Esophagus muscularis mucosa (tissue), 4 donors: ENCODE results near the gene TP73. TPM values are rescaled to one million over a fixed set of nuclear protein-coding genes. Genes with fewer than 3 reads are reported as not detected.

Experiments
- DNase-seq: peaks from one replicate; pipeline ENCODE4 v3.0.0-alpha.2; 2017; ENCODE audit errors: extremely low spot score
- H3K27ac ChIP-seq, 4 donors: fragments of 200-600 bp; sonication (generic); replicated peaks in 1 of 4; 1 replicate in 3 of 4; 2 replicates in 1 of 4; pipeline ENCODE4 v1.5.1; 2016 to 2019; ENCODE audit warnings: mild to moderate bottlenecking in 1 of 4
- H3K27me3 ChIP-seq, 4 donors: fragments of 200-600 bp; sonication (generic); one replicate each; pipeline versions ENCODE4 v1.5.1 to v1.6.0; 2016 to 2019
- H3K36me3 ChIP-seq, 4 donors: fragments of 200-600 bp; sonication (generic); one replicate each; pipeline ENCODE4 v1.5.1; 2016 to 2019
- H3K4me1 ChIP-seq, 4 donors: fragments of 200-600 bp; sonication (generic); one replicate each; pipeline ENCODE4 v1.5.1; 2016 to 2019
- H3K4me3 ChIP-seq, 4 donors: fragments of 200-600 bp; sonication (generic); 1 replicate in 2 of 4; 2 replicates in 2 of 4; pipeline ENCODE4 v1.5.1; 2016 to 2019; ENCODE audit warnings: mild to moderate bottlenecking in 4 of 4, moderate library complexity in 1 of 4
- H3K9me3 ChIP-seq, 4 donors: fragments of 200-600 bp; sonication (generic); 1 replicate in 3 of 4; 2 replicates in 1 of 4; pipeline ENCODE4 v1.5.1; 2016 to 2019
- CTCF ChIP-seq, 3 experiments: fragments of 200-600 bp in 2 of 3; fragments of 450-650 bp in 1 of 3; sonication (generic) in 2 of 3; IDR thresholded peaks; one replicate each; pipeline ENCODE4 v1.5.1; 2017 to 2019; ENCODE audit warnings: antibody characterized with exemption in 3 of 3, mild to moderate bottlenecking in 2 of 3, moderate library complexity in 1 of 3
- EP300 ChIP-seq: sonication (generic); formaldehyde crosslinking; IDR thresholded peaks from one replicate; pipeline ENCODE4 v1.6.1; 2017; ENCODE audit warnings: antibody characterized with exemption
- POLR2A ChIP-seq: fragments of 450-650 bp; IDR thresholded peaks from one replicate; pipeline ENCODE4 v1.6.1; 2017; ENCODE audit warnings: antibody characterized with exemption, moderate library complexity, mild to moderate bottlenecking, low read depth
- POLR2AphosphoS5 ChIP-seq, 2 donors: sonication (generic); formaldehyde crosslinking; IDR thresholded peaks; one replicate each; pipeline ENCODE4 v1.6.1; 2017; ENCODE audit warnings: antibody characterized with exemption in 2 of 2
- WGBS: methylation state at CpG from one replicate; pipeline ENCODE4 v1.1.5; 2018; 5-methylcytosine and 5-hydroxymethylcytosine counted together
- intact Hi-C: fragments of 100-400 bp; cut with DNase I; formaldehyde crosslinking; loops from one replicate; pipeline ENCODE4 v1.15.1; 2023
- total RNA-seq, 4 donors: library from RNA; depleted of rRNA; stranded (reverse); fragments of >200 nt; gene quantifications; one replicate each; pipeline versions ENCODE4 v1.1.0 to v1.2.1, GENCODE V29; 2016

Gene TP73
- total RNA-seq, 4 donors from 2014 or later = not detected

DNA sequence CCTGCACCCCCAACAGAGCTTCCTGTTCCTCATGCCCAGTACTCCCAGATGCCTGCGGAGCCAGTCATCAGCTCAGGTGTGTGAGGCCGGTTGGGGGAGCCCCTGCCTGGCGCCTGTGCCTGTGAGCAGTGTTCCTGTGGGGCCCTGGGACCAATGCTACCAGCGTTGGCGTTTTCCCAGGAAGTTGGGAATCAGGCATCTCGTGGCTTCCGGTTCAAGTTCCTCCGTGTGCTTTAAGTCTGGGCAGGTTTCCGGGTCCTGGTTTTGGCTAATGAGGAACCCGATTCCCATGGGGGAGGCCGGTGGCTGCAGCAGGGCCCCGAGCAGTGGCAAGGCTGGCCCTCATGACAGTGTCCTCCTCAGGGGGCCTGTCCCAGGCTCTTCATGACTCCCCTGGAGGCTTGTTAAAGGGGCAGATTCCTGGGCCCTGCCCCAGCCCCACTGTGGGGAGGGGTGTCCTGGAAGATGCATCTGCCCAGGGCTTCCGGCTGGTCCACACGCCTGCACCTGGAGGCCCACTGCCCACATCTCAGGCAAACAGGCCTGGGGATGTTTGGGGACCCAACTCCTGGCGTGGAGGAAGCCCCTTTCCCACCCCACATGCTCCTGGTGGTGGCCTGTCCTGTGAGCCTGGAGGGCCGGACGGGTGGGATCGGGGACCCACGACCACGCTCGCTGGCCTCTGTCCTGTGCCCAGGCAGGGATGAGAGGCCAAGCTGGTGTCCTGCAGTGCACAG, 26.2 kb downstream of the TP73 start:
- peaks cover 0 to 44% (median 0%) of the 10 kb centered on the region in 4 donors for H3K27me3 ChIP-seq
- intact Hi-C loops = no loop called here
- 44% methylated on average over 8 of the region's 21 CpGs for WGBS

GRCh38 chr1:3679098-3679555, 26.8 kb downstream of the TP73 start:
- Histone ChIP-seq H3K4me1 (peaks cover 2 to 6% (median 4%) of the 10 kb centered on the region in 4 donors), H3K9me3 (no peaks in the 10 kb centered on the region), H3K27ac (no peak overlapping the region), H3K36me3 (no peaks in the 10 kb centered on the region), H3K27me3 (peaks cover 0 to 44% (median under 1%) of the 10 kb centered on the region in 4 donors), H3K4me3 (no peak overlapping the region)
- TF ChIP-seq POLR2A (no peak), POLR2AphosphoS5 (IDR thresholded peaks at IDR 0.05) (no peak), CTCF (IDR thresholded peaks at IDR 0.05) (no peak), EP300 (no peak)
- no peak for DNase-seq
- 67% methylated on average over 18 of the region's 18 CpGs for WGBS
- intact Hi-C loops = no loop called here

More for the DNA sequence above, 26.2 kb downstream of the TP73 start:
- Histone ChIP-seq H3K27ac (no peak overlapping the region), H3K36me3 (no peaks in the 10 kb centered on the region), H3K4me1 (peaks cover 0 to 6% (median 0%) of the 10 kb centered on the region in 4 donors), H3K4me3 (no peak overlapping the region), H3K9me3 (no peaks in the 10 kb centered on the region)
- TF ChIP-seq POLR2AphosphoS5 (IDR thresholded peaks at IDR 0.05) (no peak), CTCF (IDR thresholded peaks at IDR 0.05) (no peak), POLR2A (no peak), EP300 (no peak)
- DNase-seq = no peak

DNA sequence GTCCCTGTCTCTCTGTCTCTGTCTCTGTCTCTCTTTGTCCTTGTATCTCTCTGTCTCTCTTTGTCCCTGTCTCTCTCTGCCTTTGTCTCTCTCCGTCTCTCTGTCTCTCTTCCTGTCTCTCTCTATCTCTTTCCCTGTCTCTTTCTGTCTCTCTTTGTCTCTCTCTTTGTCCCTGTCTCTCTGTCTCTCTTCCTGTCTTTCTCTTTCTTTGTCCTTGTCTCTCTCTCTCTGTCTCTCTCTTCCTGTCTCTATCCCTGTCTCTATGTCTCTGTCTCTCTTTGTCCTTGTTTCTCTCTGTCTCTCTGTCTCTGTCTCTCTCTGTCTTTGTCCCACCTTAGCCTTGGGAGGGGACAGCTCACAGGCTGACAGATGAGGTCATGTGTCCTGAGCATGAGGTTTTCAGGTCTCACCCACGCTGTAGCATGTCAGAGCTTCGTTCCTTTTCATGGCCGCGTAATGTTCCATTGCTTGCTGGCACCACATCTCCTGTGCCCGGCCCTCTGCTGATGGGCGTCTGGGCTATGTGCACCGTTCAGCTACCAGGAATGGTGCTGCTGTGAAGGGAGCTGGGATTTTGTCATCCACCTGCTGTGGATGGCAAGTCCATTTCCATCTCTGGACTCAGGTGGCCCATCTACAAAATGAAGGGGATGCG, 27.6 kb downstream of the TP73 start:
- intact Hi-C loops = no loop called here

DNA sequence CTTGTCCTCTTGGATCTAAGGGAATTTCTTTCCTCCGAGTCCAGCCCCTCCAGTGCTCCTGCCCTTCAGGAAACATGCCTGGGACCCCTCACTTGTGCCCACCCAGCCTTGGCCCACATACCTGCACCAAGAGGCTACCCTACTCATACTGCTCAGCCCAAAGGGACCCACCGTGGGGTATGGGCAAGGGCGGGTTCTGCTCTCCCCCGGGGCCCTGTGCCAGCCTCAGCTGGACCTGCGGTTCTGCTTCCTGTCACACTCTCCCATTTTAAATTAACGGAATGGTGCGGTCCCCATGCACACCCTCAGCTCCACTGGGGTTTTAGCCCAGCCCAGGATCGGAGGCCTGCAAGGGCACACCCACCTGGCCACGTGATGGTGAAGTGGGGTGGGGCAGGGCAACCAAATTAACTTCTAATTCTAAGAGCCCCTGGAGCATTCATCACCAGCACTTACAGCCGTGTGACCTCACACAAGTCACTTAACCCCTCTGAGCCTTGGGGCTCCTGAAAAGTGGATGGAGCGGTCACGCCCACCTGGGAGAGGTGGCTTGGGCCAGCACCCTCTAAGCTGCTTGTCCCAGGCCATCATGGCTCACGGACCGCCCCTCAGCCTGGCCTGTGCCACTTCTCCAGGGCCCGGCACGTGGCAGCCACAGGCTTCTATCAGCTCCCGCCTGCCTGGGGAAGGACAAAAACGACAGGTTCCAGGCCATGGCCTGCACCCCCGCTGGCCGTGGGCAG, 28.3 kb downstream of the TP73 start:
- no peaks in the 10 kb centered on the region for H3K9me3 ChIP-seq
- H3K4me3 ChIP-seq = no peak overlapping the region
- peaks cover 5 to 9% (median 6%) of the 10 kb centered on the region in 4 donors for H3K4me1 ChIP-seq
- no peaks in the 10 kb centered on the region for H3K36me3 ChIP-seq
- peaks cover 0 to 52% (median 2%) of the 10 kb centered on the region in 4 donors for H3K27me3 ChIP-seq
- TF ChIP-seq POLR2A (no peak), CTCF (IDR thresholded peaks at IDR 0.05) (no peak), POLR2AphosphoS5 (IDR thresholded peaks at IDR 0.05) (no peak), EP300 (no peak)
- intact Hi-C loops = no loop called here
- no peak overlapping the region for H3K27ac ChIP-seq
- 82% methylated on average over 8 of the region's 20 CpGs for WGBS
- DNase-seq = no peak

More for the DNA sequence above, 27.6 kb downstream of the TP73 start:
- no peak overlapping the region for H3K4me3 ChIP-seq
- WGBS = 88% methylated on average over 9 of the region's 9 CpGs
- peaks cover 5 to 9% (median 6%) of the 10 kb centered on the region in 4 donors for H3K4me1 ChIP-seq
- peaks cover 0 to 45% (median 2%) of the 10 kb centered on the region in 4 donors for H3K27me3 ChIP-seq
- H3K36me3 ChIP-seq = no peaks in the 10 kb centered on the region
- TF ChIP-seq EP300 = no peak
- TF ChIP-seq CTCF (IDR thresholded peaks at IDR 0.05) = no peak
- TF ChIP-seq POLR2A = no peak
- no peak for TF ChIP-seq POLR2AphosphoS5 (IDR thresholded peaks at IDR 0.05)
- DNase-seq = no peak
- no peak overlapping the region for H3K27ac ChIP-seq
- no peaks in the 10 kb centered on the region for H3K9me3 ChIP-seq
